Small intestine (tissue), 7 donors: ENCODE measurements around the gene DTD1. TPM values are rescaled to one million over a fixed set of nuclear protein-coding genes. Genes with fewer than 3 reads are reported as not detected.
A peak's percentile ranks its signal among the peaks of the same experiment; 100 is the strongest.

Source experiments
- DNase-seq, 2 donors: peaks; one replicate each; pipeline versions ENCODE4 v3.0.0 to v3.0.0-alpha.2; 2013
- FAIRE-seq: peaks from 2 replicates; lab custom pipeline; 2012; peaks lifted over from hg19 to GRCh38; lab: Jason Lieb, UNC
- H3K27ac ChIP-seq, 3 donors: one replicate each; pipeline ENCODE4 v1.5.1; 2013; ENCODE audit warnings: low read length in 2 of 3, mild to moderate bottlenecking in 2 of 3, control low read depth in 1 of 3, inconsistent platforms in 1 of 3, low read depth in 1 of 3, moderate library complexity in 1 of 3
- H3K27me3 ChIP-seq, 3 donors: one replicate each; pipeline ENCODE4 v1.6.1; 2013; ENCODE audit warnings: low read length in 3 of 3, inconsistent platforms in 1 of 3; ENCODE audit not compliant: control insufficient read depth in 3 of 3, insufficient read depth in 3 of 3
- H3K36me3 ChIP-seq, 3 donors: one replicate each; pipeline ENCODE4 v1.6.1; 2013; ENCODE audit warnings: low read length in 3 of 3, inconsistent platforms in 1 of 3, low read depth in 1 of 3, mild to moderate bottlenecking in 1 of 3, moderate library complexity in 1 of 3; ENCODE audit not compliant: control insufficient read depth in 3 of 3, insufficient read depth in 2 of 3
- H3K4me1 ChIP-seq, 3 donors: one replicate each; pipeline ENCODE4 v1.6.1; 2013; ENCODE audit warnings: low read length in 2 of 3, inconsistent platforms in 1 of 3, low read depth in 1 of 3, mild to moderate bottlenecking in 1 of 3, moderate library complexity in 1 of 3; ENCODE audit not compliant: control insufficient read depth in 3 of 3, insufficient read depth in 2 of 3
- H3K4me3 ChIP-seq, 3 donors: one replicate each; pipeline ENCODE4 v1.5.1; 2013; ENCODE audit warnings: low read length in 3 of 3, control low read depth in 1 of 3, inconsistent platforms in 1 of 3, low read depth in 1 of 3, mild to moderate bottlenecking in 1 of 3, moderate library complexity in 1 of 3
- H3K9me3 ChIP-seq, 2 donors: one replicate each; pipeline ENCODE4 v1.6.1; 2013; ENCODE audit warnings: low read depth in 1 of 2, low read length in 1 of 2; ENCODE audit not compliant: control insufficient read depth in 2 of 2, insufficient read depth in 1 of 2
- WGBS, 3 donors: extraction: QIAGEN DNeasy Blood & Tissue Kit; methylation state at CpG; one replicate each; pipeline ENCODE4 v1.1.7; 2013; 5-methylcytosine and 5-hydroxymethylcytosine counted together
- polyA plus RNA-seq, 4 donors: library from polyadenylated mRNA; stranded (reverse) in 3 of 4; unstranded in 1 of 4; fragments of 200-250 nt in 3 of 4; fragments of 120-200 nt in 1 of 4; gene quantifications; one replicate each; pipeline versions ENCODE4 v1.2.1 to v1.2.3, GENCODE V29; 2013
- donor health status: healthy with polysubstance abuse.
- donor health status: control.
- donor health status: control.
- donor health status: Bipolar disorder and iron deficiency.
- donor health status: healthy.

The DTD1 gene
- polyA plus RNA-seq, 4 donors, result 9.6 to 25.8 (median 16.1) TPM

DNA sequence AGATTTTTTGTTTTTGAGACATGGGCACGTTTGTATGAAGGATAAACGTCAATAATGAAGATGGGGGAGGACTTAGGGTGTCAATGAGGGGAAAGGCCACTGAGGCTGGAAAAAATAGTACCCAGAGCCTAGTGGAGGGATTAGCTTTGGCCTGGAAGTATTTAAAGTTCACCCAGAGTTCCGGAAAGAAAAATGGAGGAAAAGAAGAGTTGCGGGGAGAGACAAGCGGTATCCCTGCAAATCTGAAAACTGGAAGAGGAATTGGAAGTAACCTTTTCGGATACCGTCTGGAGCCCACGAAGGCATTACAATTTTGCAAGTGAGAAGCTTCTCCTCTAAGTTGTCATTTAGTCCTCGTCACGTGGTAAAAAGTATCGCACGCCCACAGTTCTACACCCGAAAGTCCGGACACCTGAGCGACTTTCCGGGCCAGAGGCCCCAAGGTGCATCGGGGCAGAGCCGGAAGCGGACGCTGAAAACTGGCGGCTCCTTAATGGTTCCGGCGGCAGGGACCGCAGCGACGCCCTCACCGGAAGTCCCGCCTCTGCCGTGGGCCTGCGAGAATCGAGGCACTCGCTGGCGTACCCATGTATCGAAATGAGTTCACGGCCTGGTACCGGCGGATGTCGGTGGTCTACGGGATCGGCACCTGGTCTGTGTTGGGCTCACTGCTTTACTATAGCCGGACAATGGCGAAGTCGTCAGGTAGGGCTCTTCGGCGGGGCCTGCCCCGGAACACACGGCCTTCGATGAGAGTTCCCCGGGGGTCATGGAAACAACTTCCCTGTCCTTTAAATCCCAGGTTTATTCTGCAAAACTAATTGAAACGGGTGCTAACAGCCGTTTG, 20.7 kb upstream of the DTD1 start, which contains the start of gene SMIM26:
TSS of gene SMIM26 (plus strand) at position 541 of the 847 bp plus-strand sequence. CDS start at position 588, 47 bp downstream.
- peak within 1 kb of the TSS; percentile 49 to 78 (median 62) for H3K4me3 ChIP-seq
- WGBS, 3 donors, result 0 to 1% (median 0%) methylated on average over 47 to 51 of the region's 51 CpGs
- H3K27me3 ChIP-seq, result no peaks in the 10 kb centered on the region
- FAIRE-seq, result no peak
- H3K27ac ChIP-seq, result peak within 1 kb of the TSS; percentile 50 to 96 (median 70)
- H3K9me3 ChIP-seq, result no peaks in the 10 kb centered on the region
- H3K4me1 ChIP-seq, result no peaks in the 10 kb centered on the region
- H3K36me3 ChIP-seq, result peaks cover 2 to 24% (median 12%) of the 10 kb centered on the region in 3 donors
- DNase-seq, result peak; percentile 96 to 98

GRCh38 chr20:18567739-18568091, 20.1 kb upstream of the DTD1 start:
- FAIRE-seq, result no peak
- Histone ChIP-seq H3K9me3 (no peaks in the 10 kb centered on the region), H3K27me3 (no peaks in the 10 kb centered on the region), H3K36me3 (peaks cover 0 to 19% (median 12%) of the 10 kb centered on the region in 3 donors), H3K27ac (peak overlapping the region; percentile 42 to 96 (median 70)), H3K4me1 (no peaks in the 10 kb centered on the region), H3K4me3 (peak overlapping the region; percentile 49 to 78 (median 62))
- DNase-seq, result no peak
- WGBS, 3 donors, result 2 to 5% (median 3%) methylated on average over 6 of the region's 6 CpGs

DNA sequence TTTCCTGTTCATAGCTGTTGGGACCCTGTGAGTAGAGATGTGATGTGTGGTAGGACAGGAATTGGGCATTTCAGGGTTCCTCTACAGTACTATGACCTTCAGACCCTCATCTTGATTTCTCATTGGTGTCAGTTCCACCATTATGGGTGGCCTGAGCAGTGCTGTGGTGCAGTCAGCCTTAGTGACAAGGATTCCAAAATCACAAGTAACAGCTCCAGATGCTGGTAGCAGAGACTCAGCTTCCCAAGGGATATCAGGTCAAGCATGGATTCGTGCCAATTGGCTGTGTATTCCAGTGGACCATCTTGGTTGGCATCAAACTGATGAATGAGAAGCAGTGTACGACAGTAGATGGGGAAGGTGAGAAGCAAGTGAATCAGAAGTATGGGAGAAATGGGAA, 16.8 kb upstream of the DTD1 start:
- Histone ChIP-seq H3K4me3 (no peak overlapping the region), H3K9me3 (no peaks in the 10 kb centered on the region), H3K27me3 (no peaks in the 10 kb centered on the region), H3K27ac (no peak overlapping the region), H3K4me1 (no peaks in the 10 kb centered on the region), H3K36me3 (peaks cover 0 to 17% (median 10%) of the 10 kb centered on the region in 3 donors)
- DNase-seq (no peak), FAIRE-seq (no peak)
- WGBS, 3 donors, result 93 to 100% (median 97%) methylated on average over 2 of the region's 2 CpGs

GRCh38 chr20:18571578-18571977, 16.3 kb upstream of the DTD1 start:
- FAIRE-seq, result no peak
- no peak for DNase-seq
- peaks cover 0 to 17% (median 10%) of the 10 kb centered on the region in 3 donors for H3K36me3 ChIP-seq
- H3K27ac ChIP-seq, result no peak overlapping the region
- no peaks in the 10 kb centered on the region for H3K4me1 ChIP-seq
- no peaks in the 10 kb centered on the region for H3K9me3 ChIP-seq
- H3K4me3 ChIP-seq, result no peak overlapping the region
- no peaks in the 10 kb centered on the region for H3K27me3 ChIP-seq
- 89 to 100% (median 97%) methylated on average over 2 of the region's 2 CpGs for WGBS, 3 donors

DNA sequence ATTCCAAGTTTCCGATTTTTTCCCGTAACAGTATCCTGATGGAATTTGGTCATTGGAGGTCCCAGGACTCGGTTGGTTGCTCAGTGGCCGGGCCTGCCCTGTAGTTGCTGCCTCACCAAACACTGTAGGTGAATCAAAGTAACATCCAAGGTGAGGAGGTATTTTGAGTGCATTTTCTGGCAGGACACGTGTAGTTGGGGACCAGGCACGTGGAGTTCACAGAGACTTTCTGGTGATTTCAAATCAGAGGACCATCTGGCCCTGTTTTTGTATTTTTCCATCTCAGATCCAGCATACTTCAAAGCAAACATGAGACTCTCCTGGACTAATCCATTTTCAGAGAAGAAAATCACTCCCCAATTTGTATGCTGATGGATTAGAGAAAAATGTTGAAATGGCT, 9.9 kb upstream of the DTD1 start:
- Histone ChIP-seq H3K27me3 (no peaks in the 10 kb centered on the region), H3K36me3 (no peaks in the 10 kb centered on the region), H3K4me1 (no peaks in the 10 kb centered on the region), H3K4me3 (no peak overlapping the region), H3K9me3 (no peaks in the 10 kb centered on the region), H3K27ac (no peak overlapping the region)
- no peak for FAIRE-seq
- 75 to 84% (median 77%) methylated on average over 6 of the region's 6 CpGs for WGBS, 3 donors
- no peak for DNase-seq

DNA sequence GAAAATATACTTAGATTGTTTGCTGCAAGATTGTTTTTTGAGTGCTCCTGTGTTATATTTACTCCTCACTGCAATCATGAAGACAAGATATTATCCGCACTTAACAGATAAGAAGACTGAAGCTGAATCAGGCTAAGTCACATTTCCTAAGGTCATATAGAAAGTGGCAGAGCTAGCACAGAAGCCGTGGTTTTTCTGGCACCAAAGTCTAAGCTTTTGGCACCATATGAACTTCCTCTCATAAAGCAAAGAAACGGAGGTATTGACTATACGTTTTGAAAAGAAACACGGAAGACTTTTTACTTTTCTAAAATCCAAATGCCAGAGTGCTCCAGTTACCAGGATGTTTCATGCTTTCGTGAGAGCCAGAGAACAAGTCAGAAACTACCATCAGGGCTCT, 9.3 kb upstream of the DTD1 start:
- no peak for FAIRE-seq
- WGBS, 3 donors, result 58 to 69% (median 60%) methylated on average over 6 of the region's 6 CpGs
- Histone ChIP-seq H3K4me3 (no peak overlapping the region), H3K4me1 (no peaks in the 10 kb centered on the region), H3K27me3 (no peaks in the 10 kb centered on the region), H3K9me3 (no peaks in the 10 kb centered on the region), H3K27ac (no peak overlapping the region), H3K36me3 (no peaks in the 10 kb centered on the region)
- no peak for DNase-seq

DNA sequence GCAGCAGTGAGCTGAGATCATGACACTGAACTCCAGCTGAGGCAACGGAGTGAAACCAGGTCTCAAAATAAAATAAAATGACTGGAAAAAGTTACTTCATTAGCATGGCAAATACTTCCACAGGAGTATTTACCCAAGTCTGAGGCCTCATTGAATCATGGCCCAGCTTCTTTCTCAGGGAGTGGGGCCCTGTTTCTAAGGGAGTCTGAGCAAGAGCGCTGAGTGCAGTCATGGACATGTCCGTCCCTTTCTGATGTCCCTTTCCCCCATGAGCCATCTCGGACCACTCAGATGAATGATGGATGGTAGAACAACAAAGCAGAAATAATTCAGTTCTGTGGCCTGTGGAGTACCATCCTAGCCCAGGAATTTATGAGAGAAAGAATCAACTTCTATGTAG, 7.8 kb upstream of the DTD1 start:
- H3K4me1 ChIP-seq, result no peaks in the 10 kb centered on the region
- 90 to 96% (median 92%) methylated on average over 4 of the region's 4 CpGs for whole genome bisulfite sequencing, 3 donors
- DNase-seq, result no peak
- no peaks in the 10 kb centered on the region for H3K27me3 ChIP-seq
- H3K27ac ChIP-seq, result no peak overlapping the region
- H3K36me3 ChIP-seq, result no peaks in the 10 kb centered on the region
- no peak overlapping the region for H3K4me3 ChIP-seq
- FAIRE-seq, result no peak
- H3K9me3 ChIP-seq, result no peaks in the 10 kb centered on the region

- FAIRE-seq (no peak), DNase-seq (peak in 1 of 2 donors; percentile 23)
- Histone ChIP-seq H3K4me1 (peaks cover 0 to 6% (median 6%) of the 10 kb centered on the region in 3 donors), H3K4me3 (no peak overlapping the region), H3K9me3 (no peaks in the 10 kb centered on the region), H3K36me3 (no peaks in the 10 kb centered on the region), H3K27ac (no peak overlapping the region), H3K27me3 (peaks cover 0 to 3% (median 0%) of the 10 kb centered on the region in 3 donors)
- WGBS, 3 donors, result 88 to 94% (median 89%) methylated on average over 2 of the region's 2 CpGs
Measured at GRCh38 chr20:18585134-18585533, 2.7 kb upstream of the DTD1 start.
